22Rv1 (cell line): ENCODE measurements around the gene TRIM28.
"Not testable (repeated sequence)": the region's sequence is repeated elsewhere in the genome, so short reads cannot be mapped to it uniquely, and the experiment has no call there.

Experiments used
- H3K27ac ChIP-seq: fragments of 450-650 bp; 2 replicates; pipeline ENCODE4 v1.5.1; 2017
- CTCF ChIP-seq: fragments of 450-650 bp; IDR thresholded peaks from 2 replicates; pipeline ENCODE4 v1.5.1; 2017; ENCODE audit warnings: mild to moderate bottlenecking
- ZFX ChIP-seq: fragments of 450-650 bp; IDR thresholded peaks from 2 replicates; pipeline ENCODE4 v1.6.1; 2017; ENCODE audit warnings: antibody characterized with exemption, borderline replicate concordance

The TRIM28 gene

GRCh38 chr19:58543826-58544590, at the start of gene TRIM28:
TRIM28 (plus strand) TSS chr19:58544064; CDS start chr19:58544758, 694 bp downstream.
- TF ChIP-seq CTCF (no peak), ZFX (no peak)
- peak within 1 kb of the TSS; percentile 98 for H3K27ac ChIP-seq

GRCh38 chr19:58497634-58498170, 46.2 kb upstream of the TRIM28 start:
- peak overlapping the region; percentile 83; the same call in 1 of the 2 replicates for H3K27ac ChIP-seq
- TF ChIP-seq ZFX (no peak), CTCF (no peak)

GRCh38 chr19:58498316-58499020, 45.4 kb upstream of the TRIM28 start:
- TF ChIP-seq ZFX (no peak), CTCF (no peak)

GRCh38 chr19:58499021-58499927, 44.6 kb upstream of the TRIM28 start:
- TF ChIP-seq CTCF, result 0 out of 2 replicates have a peak, but pooled peaks have one; percentile 16
- no peak for TF ChIP-seq ZFX
- peak overlapping the region; percentile 83 for H3K27ac ChIP-seq

More at GRCh38 chr19:58498316-58499020, 45.4 kb upstream of the TRIM28 start:
- peak overlapping the region; percentile 83 for H3K27ac ChIP-seq

GRCh38 chr19:58500242-58500641, 43.6 kb upstream of the TRIM28 start:
- H3K27ac ChIP-seq, result no peak overlapping the region; the same call in 1 of the 2 replicates
- TF ChIP-seq CTCF (no peak), ZFX (no peak)

- H3K27ac ChIP-seq, result not testable (repeated sequence)
Measured at GRCh38 chr19:58507602-58508223, 36.2 kb upstream of the TRIM28 start.

GRCh38 chr19:58509731-58510083, 34.2 kb upstream of the TRIM28 start:
- no peak for TF ChIP-seq CTCF
- no peak for TF ChIP-seq ZFX
- no peak overlapping the region for H3K27ac ChIP-seq
